Ishikawa (cell line): ENCODE measurements around the gene RAB40C.

Experiments
- CEBPB ChIP-seq: IDR thresholded peaks from 2 replicates; pipeline ENCODE4 v1.6.1; 2012
- RAD21 ChIP-seq: IDR thresholded peaks from 2 replicates; pipeline ENCODE4 v1.6.1; 2012; ENCODE audit warnings: low read depth
- YY1 ChIP-seq: IDR thresholded peaks from 2 replicates; pipeline ENCODE4 v1.6.1; 2012; ENCODE audit warnings: low read depth
- TF ChIP-seq, protein P1 (sequence below): IDR thresholded peaks from 2 replicates; pipeline ENCODE4 v1.6.1; 2012

DNA sequence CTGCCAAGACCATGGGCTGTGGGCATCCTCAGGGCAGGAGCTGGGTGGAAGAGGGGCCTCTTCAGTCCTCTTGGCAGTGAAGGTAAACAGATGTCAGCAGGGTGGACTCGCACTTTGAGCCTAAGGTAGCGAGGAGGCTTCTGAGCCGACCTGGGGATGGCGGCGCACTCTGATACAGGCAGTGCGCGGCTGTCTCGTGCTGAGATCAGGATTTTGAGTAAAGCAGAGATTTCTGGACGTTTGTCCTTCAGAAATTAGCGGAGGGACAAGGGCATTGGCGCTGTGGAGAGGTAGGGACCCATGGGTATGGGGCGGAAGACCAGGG, 6.8 kb downstream of the RAB40C start:
- TF ChIP-seq, protein P1, sequence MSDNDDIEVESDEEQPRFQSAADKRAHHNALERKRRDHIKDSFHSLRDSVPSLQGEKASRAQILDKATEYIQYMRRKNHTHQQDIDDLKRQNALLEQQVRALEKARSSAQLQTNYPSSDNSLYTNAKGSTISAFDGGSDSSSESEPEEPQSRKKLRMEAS = no peak
- TF ChIP-seq RAD21 (no peak), CEBPB (no peak), YY1 (no peak)
